Measurements from ENCODE around the gene AKAP17A. TPM values are rescaled to one million over a fixed set of nuclear protein-coding genes. Genes with fewer than 3 reads are reported as not detected.

The AKAP17A gene
- total and polyA plus RNA-seq, 9 of the 15 experiments (the other 6 are each of a cell fraction or from before 2014, with no cell fraction given): 1.2 to 29.5 (median 8.2) TPM

DNA sequence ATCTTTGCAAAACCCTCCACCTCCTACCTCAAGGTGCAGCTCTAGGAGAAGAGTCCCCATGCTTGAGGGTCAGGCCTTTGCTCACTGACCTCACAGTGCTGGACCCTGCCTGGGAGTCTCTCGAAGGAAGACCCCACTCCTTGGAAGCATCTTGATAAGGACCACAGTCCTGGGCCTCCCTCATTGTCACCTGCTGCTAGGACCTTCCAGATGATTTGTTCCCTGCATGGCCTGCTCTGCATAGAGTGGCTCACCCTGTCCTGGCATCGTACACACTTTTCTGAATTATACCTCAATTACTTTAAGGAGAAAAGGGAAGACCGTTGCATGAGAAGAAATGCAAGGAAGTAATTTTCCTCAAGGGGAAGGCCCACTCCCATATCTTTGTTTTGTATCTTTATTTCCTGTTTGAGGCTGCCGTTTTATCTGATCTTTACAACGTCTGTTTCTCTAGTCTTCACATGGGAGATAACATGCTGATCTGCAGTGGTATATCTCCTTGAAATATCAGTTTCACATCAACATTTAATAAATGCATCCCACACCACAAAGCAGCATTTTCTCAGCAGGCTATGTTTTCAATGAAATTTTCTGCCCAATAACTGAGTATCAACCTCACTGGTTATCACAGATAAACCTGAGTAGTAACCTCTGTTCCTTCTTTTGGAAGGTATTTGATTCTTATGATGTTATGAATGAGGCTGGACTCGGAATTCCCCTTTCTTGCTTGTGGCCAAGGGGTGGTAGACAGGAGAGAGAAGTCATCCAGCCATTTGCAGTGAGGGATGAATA, 15.0 kb upstream of the AKAP17A start:
- no peak overlapping the region for H3K27ac ChIP-seq (ENCODE audit: extremely low read depth, low read depth, low read length)
- no peak overlapping the region for H2AFZ ChIP-seq (ENCODE audit: low read depth, low read length)
- WGBS (ENCODE audit: insufficient coverage, low coverage, missing lambda C conversion rate): 0% methylated on average over 6 of the region's 6 CpGs
- BruUV-seq (replicated peaks): no TSS peak
- no peaks in the 10 kb centered on the region for H3K4me1 ChIP-seq (replicated peaks in 1 of 2; ENCODE audit: control insufficient read depth in 2 of 2, insufficient read depth in 2 of 2, low read length in 2 of 2)
- H3K4me2 ChIP-seq (ENCODE audit: insufficient read depth, low read length): no peak overlapping the region
- no peak for DNase-seq (ENCODE audit: extremely low read depth in 1 of 4, low spot score in 3 of 4)
- no peaks in the 10 kb centered on the region for H3K9me1 ChIP-seq (ENCODE audit: control insufficient read depth, insufficient read depth, low read length)
- ATAC-seq: no peak
- H3K27me3 ChIP-seq (ENCODE audit: control insufficient read depth in 2 of 2, insufficient read depth in 2 of 2, low read length in 2 of 2): no peaks in the 10 kb centered on the region
- no peaks in the 10 kb centered on the region for H4K20me1 ChIP-seq (replicated peaks; ENCODE audit: control insufficient read depth, insufficient read depth, low read length)
- intact Hi-C loops (cut with micrococcal nuclease): no loop called here
- no peak overlapping the region for H3K9ac ChIP-seq (ENCODE audit: insufficient read depth in 1 of 2, low read depth in 2 of 2, low read length in 2 of 2)
- no peak for FAIRE-seq
- no peaks in the 10 kb centered on the region for H3K36me3 ChIP-seq (ENCODE audit: control insufficient read depth, insufficient read depth, low read length)
- H3K4me3 ChIP-seq: no peak overlapping the region
- in situ Hi-C loops (cut with MboI): loop anchor here (10.0 kb wide), 1 partner anchor 112 kb away; no protein-coding TSS in a partner anchor
- POLR2A ChIA-PET: no interaction called here
- no peak for TF ChIP-seq RNF2 (IDR thresholded peaks at IDR 0.05)
- TF ChIP-seq, protein P1, sequence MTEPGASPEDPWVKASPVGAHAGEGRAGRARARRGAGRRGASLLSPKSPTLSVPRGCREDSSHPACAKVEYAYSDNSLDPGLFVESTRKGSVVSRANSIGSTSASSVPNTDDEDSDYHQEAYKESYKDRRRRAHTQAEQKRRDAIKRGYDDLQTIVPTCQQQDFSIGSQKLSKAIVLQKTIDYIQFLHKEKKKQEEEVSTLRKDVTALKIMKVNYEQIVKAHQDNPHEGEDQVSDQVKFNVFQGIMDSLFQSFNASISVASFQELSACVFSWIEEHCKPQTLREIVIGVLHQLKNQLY (CRISPR knock-in tag; conservative IDR thresholded peaks at IDR 0.05): no peak
- TF ChIP-seq, protein P2, sequence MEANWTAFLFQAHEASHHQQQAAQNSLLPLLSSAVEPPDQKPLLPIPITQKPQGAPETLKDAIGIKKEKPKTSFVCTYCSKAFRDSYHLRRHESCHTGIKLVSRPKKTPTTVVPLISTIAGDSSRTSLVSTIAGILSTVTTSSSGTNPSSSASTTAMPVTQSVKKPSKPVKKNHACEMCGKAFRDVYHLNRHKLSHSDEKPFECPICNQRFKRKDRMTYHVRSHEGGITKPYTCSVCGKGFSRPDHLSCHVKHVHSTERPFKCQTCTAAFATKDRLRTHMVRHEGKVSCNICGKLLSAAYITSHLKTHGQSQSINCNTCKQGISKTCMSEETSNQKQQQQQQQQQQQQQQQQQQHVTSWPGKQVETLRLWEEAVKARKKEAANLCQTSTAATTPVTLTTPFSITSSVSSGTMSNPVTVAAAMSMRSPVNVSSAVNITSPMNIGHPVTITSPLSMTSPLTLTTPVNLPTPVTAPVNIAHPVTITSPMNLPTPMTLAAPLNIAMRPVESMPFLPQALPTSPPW (CRISPR knock-in tag; IDR thresholded peaks at IDR 0.05): no peak
- no peaks in the 10 kb centered on the region for H3K9me3 ChIP-seq (replicated peaks; ENCODE audit: control insufficient read depth, insufficient read depth, low read depth, low read length)
- CTCF ChIA-PET (ENCODE audit: low intra/inter-chr PET ratio): no interaction called here
- H3K79me2 ChIP-seq (ENCODE audit: control insufficient read depth, insufficient read depth, low read length): no peaks in the 10 kb centered on the region
